Hematopoietic multipotent progenitor cell treated with erythropoietin and hydrocortisone succinate and interleukin-3 and kit ligand, for 8 days (in vitro differentiated cells): ENCODE measurements around the gene HDAC10.
"Not testable (repeated sequence)": the region's sequence is repeated elsewhere in the genome, so short reads cannot be mapped to it uniquely, and the experiment has no call there.

Experiments used
- DNase-seq: peaks from one replicate; pipeline ENCODE4 v3.0.0-alpha.2; 2015

HDAC10 gene

GRCh38 chr22:50215297-50216054 lies 35.6 kb downstream of the HDAC10 start:
- no peak for DNase-seq

GRCh38 chr22:50213263-50213662 lies 37.8 kb downstream of the HDAC10 start:
- DNase-seq = peak; percentile 55

- no peak for DNase-seq
Observed at GRCh38 chr22:50211147-50211546, 39.9 kb downstream of the HDAC10 start.

GRCh38 chr22:50210378-50211139 lies 40.5 kb downstream of the HDAC10 start:
- no peak for DNase-seq

GRCh38 chr22:50209893-50210292 lies 41.2 kb downstream of the HDAC10 start:
- peak; percentile 78 for DNase-seq

GRCh38 chr22:50208939-50209892 lies 41.8 kb downstream of the HDAC10 start:
- DNase-seq = no peak

- no peak for DNase-seq
Observed at GRCh38 chr22:50208430-50208938, 42.6 kb downstream of the HDAC10 start.

GRCh38 chr22:50207383-50208140 lies 43.5 kb downstream of the HDAC10 start:
- no peak for DNase-seq

- peak; percentile 29 for DNase-seq
Observed at GRCh38 chr22:50206599-50206998, 44.5 kb downstream of the HDAC10 start.

GRCh38 chr22:50205781-50206569 lies 45.1 kb downstream of the HDAC10 start:
- no peak for DNase-seq

- DNase-seq = not testable (repeated sequence)
Observed at GRCh38 chr22:50204998-50205397, 46.1 kb downstream of the HDAC10 start.

GRCh38 chr22:50204571-50204970 lies 46.5 kb downstream of the HDAC10 start:
- no peak for DNase-seq

GRCh38 chr22:50203288-50203687 lies 47.8 kb downstream of the HDAC10 start:
- no peak for DNase-seq

- DNase-seq = no peak
Observed at GRCh38 chr22:50202130-50202666, 48.9 kb downstream of the HDAC10 start.

- peak; percentile 47 for DNase-seq
Observed at GRCh38 chr22:50201191-50202129, 49.6 kb downstream of the HDAC10 start.

- peak; percentile 87 for DNase-seq
Observed at GRCh38 chr22:50200461-50201190, 50.4 kb downstream of the HDAC10 start, which contains the start of gene SELENOO. SELENOO (plus strand) TSS chr22:50201011; CDS start chr22:50201037, 26 bp downstream.

GRCh38 chr22:50199829-50200460 lies 51.1 kb downstream of the HDAC10 start:
- DNase-seq = no peak

- no peak for DNase-seq
Observed at GRCh38 chr22:50199251-50199721, 51.8 kb downstream of the HDAC10 start.
